Endodermal cell (in vitro differentiated cells): ENCODE results near the gene ROCK2. TPM values are rescaled to one million over a fixed set of nuclear protein-coding genes. Genes with fewer than 3 reads are reported as not detected.

ENCODE experiments used
- DNase-seq: peaks from one replicate; pipeline ENCODE4 v3.0.0-alpha.2; 2017
- H3K27ac ChIP-seq: 2 replicates; pipeline ENCODE4 v1.5.1; 2013; ENCODE audit warnings: mild to moderate bottlenecking, low read depth, low read length, moderate library complexity
- H3K27me3 ChIP-seq: 2 replicates; pipeline ENCODE4 v1.6.1; 2013; ENCODE audit warnings: mild to moderate bottlenecking, low read length, moderate library complexity; ENCODE audit not compliant: insufficient read depth, control insufficient read depth, poor library complexity, severe bottlenecking
- H3K36me3 ChIP-seq: 2 replicates; pipeline ENCODE4 v1.7.0; 2013; ENCODE audit warnings: mild to moderate bottlenecking, low read length, moderate library complexity; ENCODE audit not compliant: control insufficient read depth, insufficient read depth
- H3K4me1 ChIP-seq: one replicate; pipeline ENCODE4 v1.7.0; 2013; ENCODE audit warnings: low read length; ENCODE audit not compliant: control insufficient read depth, insufficient read depth
- H3K4me3 ChIP-seq: 2 replicates; pipeline ENCODE4 v1.5.1; 2013; ENCODE audit warnings: mild to moderate bottlenecking, low read length, moderate library complexity
- H3K9ac ChIP-seq: 2 replicates; pipeline ENCODE4 v1.6.1; 2013; ENCODE audit warnings: mild to moderate bottlenecking, low read length, moderate library complexity; ENCODE audit not compliant: poor library complexity, severe bottlenecking; ENCODE audit errors: extremely low read depth
- H3K9me3 ChIP-seq: 2 replicates; pipeline ENCODE4 v1.6.1; 2013; ENCODE audit warnings: mild to moderate bottlenecking, low read length, moderate library complexity; ENCODE audit not compliant: control insufficient read depth
- H3K27ac Mint-ChIP-seq: 2 replicates; pipeline ENCODE4 v1.8.0; 2020; ENCODE audit warnings: mixed read lengths
- H3K27me3 Mint-ChIP-seq: 2 replicates; pipeline ENCODE4 v1.8.0; 2021; ENCODE audit warnings: mild to moderate bottlenecking, mixed read lengths; ENCODE audit not compliant: insufficient read depth
- H3K36me3 Mint-ChIP-seq: 2 replicates; pipeline ENCODE4 v1.8.0; 2020; ENCODE audit warnings: low read depth, mixed read lengths
- H3K4me1 Mint-ChIP-seq: 2 replicates; pipeline ENCODE4 v1.8.0; 2020; ENCODE audit warnings: mixed read lengths
- H3K4me3 Mint-ChIP-seq: 2 replicates; pipeline ENCODE4 v1.8.0; 2020; ENCODE audit warnings: mild to moderate bottlenecking, moderate library complexity, mixed read lengths
- H3K9me3 Mint-ChIP-seq: 2 replicates; pipeline ENCODE4 v1.8.0; 2020; ENCODE audit warnings: mild to moderate bottlenecking, mixed read lengths
- WGBS, 2 experiments: methylation state at CpG; one replicate each; pipeline versions ENCODE4 v1.1.5 to v1.1.7; 2013; ENCODE audit warnings: missing lambda C conversion rate in 2 of 2, mixed read lengths in 1 of 2; ENCODE audit not compliant: insufficient coverage in 1 of 2, insufficient read length in 1 of 2; 5-methylcytosine and 5-hydroxymethylcytosine counted together
- total RNA-seq, 2 donors: library from RNA; stranded (reverse); fragmentation: NEBNext Ultra II Directional in 1 of 2; extraction: Animal tissue kit (Norgen Biotek cat#: 25700) in 1 of 2; gene quantifications; 2 replicates in 1 of 2; 3 replicates in 1 of 2; pipeline ENCODE4 v1.2.1, GENCODE V29; 2021
- TF ChIP-seq, protein P1 (sequence below): fragments of 200-600 bp; sonication (generic); conservative IDR thresholded peaks from 2 replicates; pipeline ENCODE4 v1.5.0; 2021; ENCODE audit warnings: antibody characterized with exemption, mild to moderate bottlenecking

ROCK2 gene
- total RNA-seq, 2 donors from 2014 or later: 27.2 to 32.6 TPM

DNA sequence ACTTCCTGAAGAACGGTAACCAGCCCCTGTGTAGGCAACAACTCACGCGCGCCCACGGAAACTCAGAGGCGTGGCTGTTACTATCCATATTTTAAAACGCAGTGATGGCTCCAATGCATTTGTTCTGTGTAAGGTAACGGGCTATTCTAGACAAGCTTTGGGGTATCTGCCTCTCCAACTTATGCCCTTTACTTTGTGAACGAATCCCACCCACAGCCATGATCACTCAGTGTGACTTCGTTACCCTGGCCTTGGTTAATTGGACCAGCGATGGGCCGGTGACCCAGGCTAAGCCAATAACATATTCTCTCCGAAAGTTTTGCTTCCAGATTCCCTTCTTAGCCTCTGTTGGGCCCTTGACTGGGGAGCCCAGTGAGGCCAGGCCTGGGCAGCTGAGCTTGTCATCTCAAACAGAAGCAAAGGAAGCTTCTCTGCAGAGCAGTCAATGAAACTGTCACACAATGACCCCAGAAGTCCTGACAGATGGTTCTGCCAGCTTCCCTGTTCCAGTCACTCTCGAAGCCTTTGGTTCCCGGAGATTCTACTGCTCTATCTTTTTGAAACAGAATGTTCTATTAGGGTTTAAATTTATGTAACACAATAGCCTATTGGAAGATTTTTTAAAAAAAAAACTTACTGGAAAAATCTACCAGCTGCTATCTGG lies 30.7 kb upstream of the ROCK2 start:
- WGBS, 2 experiments: 97% methylated on average over 13 to 15 of the region's 15 CpGs
- Histone ChIP-seq H3K4me3 (no peak overlapping the region), H3K27me3 (no peaks in the 10 kb centered on the region), H3K27ac (peak overlapping the region; percentile 61), H3K9me3 (no peaks in the 10 kb centered on the region), H3K4me1 (no peaks in the 10 kb centered on the region), H3K9ac (no peak overlapping the region), H3K36me3 (no peaks in the 10 kb centered on the region)
- TF ChIP-seq, protein P1, sequence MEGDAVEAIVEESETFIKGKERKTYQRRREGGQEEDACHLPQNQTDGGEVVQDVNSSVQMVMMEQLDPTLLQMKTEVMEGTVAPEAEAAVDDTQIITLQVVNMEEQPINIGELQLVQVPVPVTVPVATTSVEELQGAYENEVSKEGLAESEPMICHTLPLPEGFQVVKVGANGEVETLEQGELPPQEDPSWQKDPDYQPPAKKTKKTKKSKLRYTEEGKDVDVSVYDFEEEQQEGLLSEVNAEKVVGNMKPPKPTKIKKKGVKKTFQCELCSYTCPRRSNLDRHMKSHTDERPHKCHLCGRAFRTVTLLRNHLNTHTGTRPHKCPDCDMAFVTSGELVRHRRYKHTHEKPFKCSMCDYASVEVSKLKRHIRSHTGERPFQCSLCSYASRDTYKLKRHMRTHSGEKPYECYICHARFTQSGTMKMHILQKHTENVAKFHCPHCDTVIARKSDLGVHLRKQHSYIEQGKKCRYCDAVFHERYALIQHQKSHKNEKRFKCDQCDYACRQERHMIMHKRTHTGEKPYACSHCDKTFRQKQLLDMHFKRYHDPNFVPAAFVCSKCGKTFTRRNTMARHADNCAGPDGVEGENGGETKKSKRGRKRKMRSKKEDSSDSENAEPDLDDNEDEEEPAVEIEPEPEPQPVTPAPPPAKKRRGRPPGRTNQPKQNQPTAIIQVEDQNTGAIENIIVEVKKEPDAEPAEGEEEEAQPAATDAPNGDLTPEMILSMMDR: no peak
- H3K9me3 Mint-ChIP-seq: no peaks in the 10 kb centered on the region
- peaks cover 7% of the 10 kb centered on the region for H3K27me3 Mint-ChIP-seq
- peaks cover 7% of the 10 kb centered on the region for H3K4me1 Mint-ChIP-seq
- no peaks in the 10 kb centered on the region for H3K36me3 Mint-ChIP-seq
- no peak overlapping the region for H3K27ac Mint-ChIP-seq
- no peak overlapping the region for H3K4me3 Mint-ChIP-seq
- DNase-seq: no peak

DNA sequence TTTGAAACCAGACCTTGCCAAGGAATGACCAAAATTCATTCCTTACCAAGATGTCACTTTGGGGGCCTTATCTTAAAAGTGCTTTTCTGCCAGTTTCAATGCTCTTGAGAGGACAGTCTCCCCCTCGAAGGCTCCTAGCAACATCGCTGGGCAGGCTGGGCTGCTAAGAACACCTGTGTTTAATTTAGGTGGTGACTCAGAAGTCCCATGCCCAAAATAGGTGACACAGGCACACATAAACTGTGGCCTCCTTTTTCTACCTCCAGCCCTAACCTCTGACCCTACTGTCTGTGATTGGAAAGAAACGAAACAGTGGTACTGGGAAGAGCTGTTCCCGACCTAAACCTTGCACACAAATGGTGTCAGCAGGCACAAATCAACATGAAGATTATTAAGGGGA lies 28.7 kb upstream of the ROCK2 start:
- Histone ChIP-seq H3K9ac (no peak overlapping the region), H3K36me3 (no peaks in the 10 kb centered on the region), H3K27ac (no peak overlapping the region), H3K4me3 (no peak overlapping the region), H3K4me1 (no peaks in the 10 kb centered on the region), H3K9me3 (no peaks in the 10 kb centered on the region), H3K27me3 (no peaks in the 10 kb centered on the region)
- Mint-ChIP-seq H3K27me3 (peaks cover 7% of the 10 kb centered on the region), H3K9me3 (no peaks in the 10 kb centered on the region), H3K4me3 (no peak overlapping the region), H3K27ac (no peak overlapping the region), H3K36me3 (no peaks in the 10 kb centered on the region), H3K4me1 (peaks cover 7% of the 10 kb centered on the region)
- 71 to 91% methylated on average over 1 to 4 of the region's 4 CpGs for WGBS, 2 experiments
- no peak for DNase-seq
- TF ChIP-seq, protein P1: no peak

DNA sequence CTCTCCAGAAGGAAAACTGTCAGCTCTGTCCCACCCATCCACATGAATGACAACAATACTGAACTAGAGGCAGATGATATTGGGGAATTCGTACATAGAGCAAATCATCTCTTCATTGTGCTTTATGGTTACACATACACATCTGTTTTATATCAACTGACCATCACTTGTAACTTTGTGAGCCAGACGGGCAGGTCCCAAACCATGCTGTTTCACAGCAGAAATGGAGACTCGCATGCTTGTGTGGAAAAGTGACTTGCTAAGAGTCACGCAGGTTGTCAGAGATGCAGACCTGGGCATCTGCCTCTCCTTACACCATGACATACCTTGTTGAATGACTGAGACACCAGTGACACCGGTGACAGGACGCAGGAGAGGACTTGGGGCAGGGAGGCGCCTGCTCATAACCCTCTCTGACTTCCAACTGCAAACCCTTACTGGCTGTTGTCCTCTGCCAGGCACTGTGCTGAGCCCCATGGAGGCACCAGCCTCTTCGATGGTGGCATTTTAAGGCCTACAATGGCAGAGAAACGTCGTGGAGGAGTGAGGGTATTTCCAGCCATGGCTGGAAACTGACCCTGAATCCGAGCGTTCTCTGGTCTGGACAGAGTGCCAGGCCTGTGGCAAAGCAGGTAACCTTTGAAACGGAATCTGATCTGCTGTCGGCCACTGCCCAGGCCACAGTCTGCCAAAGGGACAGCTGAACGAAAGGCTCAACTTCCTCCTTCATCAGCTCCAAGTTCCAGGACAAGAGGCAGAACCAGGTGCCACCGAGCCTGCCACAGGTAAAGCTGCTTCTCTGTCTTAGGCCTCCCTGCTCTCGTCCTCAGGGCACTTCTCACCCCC lies 26.9 kb upstream of the ROCK2 start:
- Mint-ChIP-seq H3K27me3 (peaks cover 7% of the 10 kb centered on the region), H3K9me3 (no peaks in the 10 kb centered on the region), H3K36me3 (no peaks in the 10 kb centered on the region), H3K27ac (no peak overlapping the region), H3K4me3 (no peak overlapping the region), H3K4me1 (peaks cover 7% of the 10 kb centered on the region)
- H3K4me3 ChIP-seq: no peak overlapping the region
- no peak overlapping the region for H3K27ac ChIP-seq
- no peak for DNase-seq
- 92 to 94% methylated on average over 13 to 17 of the region's 17 CpGs for WGBS, 2 experiments
- TF ChIP-seq, protein P1: no peak
- no peaks in the 10 kb centered on the region for H3K27me3 ChIP-seq
- no peaks in the 10 kb centered on the region for H3K9me3 ChIP-seq
- no peaks in the 10 kb centered on the region for H3K36me3 ChIP-seq
- H3K4me1 ChIP-seq: no peaks in the 10 kb centered on the region
- no peak overlapping the region for H3K9ac ChIP-seq
